ENCODE data around the gene ETFBKMT.
"Not testable (repeated sequence)": the region's sequence is repeated elsewhere in the genome, so short reads cannot be mapped to it uniquely, and the experiment has no call there.

The ETFBKMT gene

GRCh38 chr12:31715283-31715825, 55.9 kb downstream of the ETFBKMT start:
- intact Hi-C loops (cut with DNase I; ENCODE audit: low total_unique reads), result no loop called here
- Histone ChIP-seq H3K9me3 (peaks cover 0 to 13% (median 0%) of the 10 kb centered on the region in 3 donors), H3K36me3 (peaks cover 14 to 20% (median 15%) of the 10 kb centered on the region in 3 donors), H3K27me3 (no peaks in the 10 kb centered on the region), H3K27ac (no peak overlapping the region), H3K4me1 (no peaks in the 10 kb centered on the region), H3K4me3 (no peak overlapping the region)
- TF ChIP-seq CTCF (IDR thresholded peaks at IDR 0.05), result no peak
- DNase-seq, result no peak

- peaks cover 15 to 29% (median 23%) of the 10 kb centered on the region in 3 donors for H3K36me3 ChIP-seq
- DNase-seq; H3K27me3 ChIP-seq; intact Hi-C loops (cut with DNase I; ENCODE audit: low total_unique reads); H3K4me3 ChIP-seq; H3K4me1 ChIP-seq; H3K27ac ChIP-seq: not testable (repeated sequence)
- H3K9me3 ChIP-seq, result peaks cover 0 to 25% (median 4%) of the 10 kb centered on the region in 3 donors
These were observed 57.5 kb downstream of the ETFBKMT start for GRCh38 chr12:31716998-31717397.

GRCh38 chr12:31718542-31719198, 59.2 kb downstream of the ETFBKMT start:
- H3K4me1 ChIP-seq; H3K4me3 ChIP-seq; H3K27me3 ChIP-seq; DNase-seq; intact Hi-C loops (cut with DNase I; ENCODE audit: low total_unique reads); H3K27ac ChIP-seq: not testable (repeated sequence)
- Histone ChIP-seq H3K9me3 (peaks cover 0 to 26% (median 4%) of the 10 kb centered on the region in 3 donors), H3K36me3 (peaks cover 20 to 29% (median 23%) of the 10 kb centered on the region in 3 donors)

GRCh38 chr12:31722580-31722979, 63.1 kb downstream of the ETFBKMT start:
- intact Hi-C loops (cut with DNase I; ENCODE audit: low total_unique reads), result loop anchor here (10.0 kb wide), 2 partner anchors 58 to 242 kb away; no protein-coding TSS in a partner anchor
- no peak for DNase-seq
- H3K27me3 ChIP-seq, result no peaks in the 10 kb centered on the region
- H3K4me1 ChIP-seq, result peaks cover 0 to 7% (median under 1%) of the 10 kb centered on the region in 4 donors
- H3K27ac ChIP-seq, result no peak overlapping the region
- peaks cover 0 to 19% (median 4%) of the 10 kb centered on the region in 3 donors for H3K9me3 ChIP-seq
- peaks cover 20 to 29% (median 23%) of the 10 kb centered on the region in 3 donors for H3K36me3 ChIP-seq
- H3K4me3 ChIP-seq, result no peak overlapping the region
- TF ChIP-seq CTCF (IDR thresholded peaks at IDR 0.05), result no peak

All from tibial artery (tissue), 4 donors.